Fibroblast of peridontal ligament (primary cell): Measurements from ENCODE around the gene LRIG3.
A peak's percentile ranks its signal among the peaks of the same experiment; 100 is the strongest.
"Not testable (repeated sequence)": the region's sequence is repeated elsewhere in the genome, so short reads cannot be mapped to it uniquely, and the experiment has no call there.

Source experiments
- DNase-seq: peaks from one replicate; pipeline ENCODE4 v3.0.0-alpha.2; 2010; ENCODE audit errors: extremely low read depth

Gene LRIG3

DNA sequence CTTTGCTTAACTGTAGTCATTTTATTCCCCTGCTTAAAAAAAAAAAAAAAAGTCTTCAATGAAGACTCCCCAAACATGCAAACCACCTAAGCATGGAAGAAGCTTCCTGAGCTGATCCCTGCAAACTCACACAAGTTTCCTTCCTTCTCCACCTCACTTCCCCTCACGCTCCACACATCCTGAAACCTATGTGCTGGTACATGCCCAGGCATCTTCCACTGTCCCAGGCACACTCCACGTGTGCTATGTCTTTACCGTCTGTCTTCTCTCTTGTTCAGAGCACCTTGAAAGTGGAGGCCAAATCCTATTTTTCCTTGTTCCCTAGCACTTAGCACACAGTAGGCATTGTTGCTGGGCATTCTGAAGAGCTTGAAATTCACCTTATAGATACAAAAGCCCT lies 13.4 kb downstream of the LRIG3 start:
- DNase-seq = no peak

DNA sequence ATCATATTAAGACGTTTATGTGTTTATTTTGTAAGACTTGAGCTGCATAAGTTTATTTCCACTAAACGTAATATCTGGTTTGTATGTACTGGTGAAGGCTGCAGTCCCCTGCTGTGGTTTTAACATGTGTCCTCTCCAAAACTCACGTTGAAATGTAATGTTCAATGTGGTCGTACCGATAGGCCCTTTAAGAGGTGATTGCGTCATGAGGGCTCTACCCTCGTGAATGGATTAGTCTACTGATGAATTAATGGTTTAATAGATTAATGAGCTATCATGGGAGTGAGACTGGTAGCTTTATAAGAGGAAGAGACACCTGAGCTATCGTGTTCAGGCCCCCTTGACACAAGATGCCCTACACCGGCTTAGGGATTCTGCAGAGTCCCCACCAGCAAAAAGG lies 14.9 kb downstream of the LRIG3 start:
- no peak for DNase-seq

DNA sequence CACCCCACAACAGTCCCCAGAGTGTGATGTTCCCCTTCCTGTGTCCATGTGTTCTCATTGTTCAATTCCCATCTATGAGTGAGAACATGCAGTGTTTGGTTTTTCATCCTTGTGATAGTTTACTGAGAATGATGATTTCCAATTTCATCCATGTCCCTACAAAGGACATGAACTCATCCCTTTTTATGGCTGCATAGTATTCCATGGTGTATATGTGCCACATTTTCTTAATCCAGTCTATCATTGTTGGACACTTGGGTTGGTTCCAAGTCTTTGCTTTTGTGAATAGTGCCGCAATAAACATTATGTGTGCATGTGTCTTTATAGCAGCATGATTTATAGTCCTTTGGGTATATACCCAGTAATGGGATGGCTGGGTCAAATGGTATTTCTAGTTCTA lies 17.6 kb downstream of the LRIG3 start:
- DNase-seq = not testable (repeated sequence)

DNA sequence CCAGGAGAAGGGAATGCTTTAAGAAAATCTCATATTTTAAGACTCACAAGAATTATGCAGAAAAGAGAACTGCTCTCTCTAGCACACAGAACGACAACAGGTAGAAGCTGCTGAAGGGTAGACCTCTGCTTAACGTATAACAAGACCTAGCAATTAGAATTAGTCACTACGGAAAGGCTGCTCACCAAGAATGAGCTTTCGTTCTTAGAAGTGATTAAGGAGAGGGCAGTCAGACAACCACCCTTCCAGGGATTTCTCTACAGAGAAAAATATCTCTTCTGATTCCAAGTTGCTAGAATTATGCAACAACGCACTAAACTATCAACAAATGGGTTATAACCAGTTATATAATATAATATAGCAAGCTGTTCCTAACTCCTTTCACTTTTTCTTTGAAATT lies 18.6 kb downstream of the LRIG3 start:
- no peak for DNase-seq

DNA sequence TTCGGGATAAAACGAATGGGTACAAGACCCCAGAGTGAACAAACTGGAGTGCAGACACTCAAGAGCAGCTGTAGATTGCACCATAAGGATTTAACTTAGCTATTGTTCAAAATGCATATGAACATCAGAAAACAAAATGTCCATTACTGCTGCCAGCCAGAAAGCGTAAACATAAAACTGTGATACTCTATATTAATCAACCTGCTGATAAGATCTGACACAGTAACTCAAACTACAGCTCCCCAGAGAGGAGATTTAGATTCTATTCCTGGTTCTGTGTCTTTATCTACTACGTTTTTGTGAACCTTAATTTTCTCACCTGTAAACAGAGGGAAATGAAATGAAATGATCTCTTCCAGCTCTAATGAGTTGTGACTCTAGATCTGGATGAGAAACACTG lies 22.3 kb downstream of the LRIG3 start:
- DNase-seq = no peak

DNA sequence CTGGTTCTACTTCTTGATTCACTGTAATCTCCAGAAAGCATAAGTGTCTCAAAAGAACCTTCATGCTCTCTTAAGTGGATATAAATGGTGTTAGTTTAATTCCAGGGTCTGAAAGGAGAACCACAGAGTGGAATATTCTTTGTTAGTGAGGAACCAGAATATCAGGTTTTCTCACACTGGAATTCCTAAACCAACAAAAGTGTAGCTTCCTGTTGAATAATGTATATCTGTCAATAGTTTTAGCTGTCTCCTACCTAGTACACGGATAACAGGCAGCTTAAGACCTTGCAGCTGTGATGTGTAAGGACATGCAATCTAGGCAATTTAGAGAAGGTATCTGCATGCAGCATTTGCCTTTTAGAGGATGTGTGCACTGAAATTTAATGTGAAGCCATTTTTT lies 24.0 kb downstream of the LRIG3 start:
- DNase-seq = no peak

DNA sequence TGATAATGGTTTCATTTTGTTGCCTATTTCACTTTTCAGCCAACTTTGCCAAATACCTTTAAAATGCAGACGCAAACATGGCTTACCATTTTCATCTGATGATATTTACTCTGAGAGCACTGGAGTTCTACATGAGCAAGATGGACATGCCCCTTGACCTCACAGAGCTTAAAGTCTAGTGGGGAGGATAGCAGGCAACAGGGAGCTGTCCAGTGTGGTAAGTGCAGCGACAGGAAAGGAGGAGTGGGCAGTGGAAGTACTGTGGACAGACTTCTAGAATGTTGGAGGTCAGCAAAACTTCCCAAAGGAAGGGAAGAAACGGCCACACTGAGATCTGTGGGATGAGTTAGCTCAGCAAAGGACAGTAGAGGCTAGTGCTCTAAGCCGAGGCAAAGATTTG lies 25.3 kb downstream of the LRIG3 start:
- no peak for DNase-seq

DNA sequence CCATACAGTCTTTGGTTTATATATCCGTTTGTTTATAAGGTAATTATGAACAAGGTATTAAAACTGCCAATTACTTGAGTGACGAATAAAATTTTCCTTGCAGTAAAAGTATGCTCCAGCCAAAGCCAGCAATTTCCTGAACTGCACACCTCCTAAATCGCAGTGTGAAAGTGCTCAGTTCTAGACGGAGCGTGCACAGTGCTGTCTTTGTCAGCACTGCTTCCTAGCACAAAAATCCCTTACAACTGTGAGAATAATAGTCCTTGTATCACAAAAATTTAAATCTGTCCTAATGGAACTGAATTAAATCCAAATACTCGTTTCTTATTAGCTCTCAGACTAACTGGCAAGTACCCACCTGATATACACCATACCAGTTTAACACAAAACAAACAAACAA lies 26.3 kb downstream of the LRIG3 start:
- no peak for DNase-seq

DNA sequence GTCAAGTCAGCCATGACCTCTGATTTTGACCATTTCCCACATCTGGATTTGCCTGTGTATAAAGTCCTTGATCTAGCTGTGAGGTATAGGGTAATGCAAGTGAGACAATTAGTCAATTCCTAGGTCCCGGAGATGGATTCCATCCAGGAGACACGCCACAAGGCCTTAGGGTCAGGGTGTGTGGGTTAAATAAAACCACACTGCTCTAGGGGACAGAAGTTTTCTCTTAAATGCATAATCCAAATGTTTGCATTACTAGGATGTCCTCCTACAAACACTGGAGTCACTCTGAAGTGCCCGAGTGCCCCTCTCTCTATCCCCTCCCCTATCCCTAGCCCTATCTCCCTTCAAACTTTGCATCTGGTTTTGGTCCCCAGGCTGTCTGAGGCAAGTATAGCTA lies 26.8 kb downstream of the LRIG3 start:
- peak; percentile 54 for DNase-seq

DNA sequence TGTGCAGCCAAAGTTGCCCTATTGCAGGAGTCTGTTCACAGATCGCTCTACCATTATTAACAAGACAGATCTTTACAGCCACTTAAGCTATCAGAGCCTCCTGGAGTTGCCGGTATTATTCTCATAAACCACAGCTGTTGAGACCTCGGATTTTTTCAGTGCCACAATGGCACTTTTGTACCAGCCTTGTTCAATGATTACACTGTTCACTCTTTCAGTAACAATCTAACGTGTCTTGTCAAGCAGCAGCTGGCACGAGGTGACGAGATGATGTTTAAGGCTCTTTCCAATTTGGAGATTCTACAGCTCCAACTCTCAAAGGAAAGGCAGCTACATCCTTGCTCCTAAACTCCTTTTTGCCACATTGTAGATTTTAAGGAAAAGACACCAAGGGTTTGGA lies 30.7 kb downstream of the LRIG3 start:
- DNase-seq = no peak

DNA sequence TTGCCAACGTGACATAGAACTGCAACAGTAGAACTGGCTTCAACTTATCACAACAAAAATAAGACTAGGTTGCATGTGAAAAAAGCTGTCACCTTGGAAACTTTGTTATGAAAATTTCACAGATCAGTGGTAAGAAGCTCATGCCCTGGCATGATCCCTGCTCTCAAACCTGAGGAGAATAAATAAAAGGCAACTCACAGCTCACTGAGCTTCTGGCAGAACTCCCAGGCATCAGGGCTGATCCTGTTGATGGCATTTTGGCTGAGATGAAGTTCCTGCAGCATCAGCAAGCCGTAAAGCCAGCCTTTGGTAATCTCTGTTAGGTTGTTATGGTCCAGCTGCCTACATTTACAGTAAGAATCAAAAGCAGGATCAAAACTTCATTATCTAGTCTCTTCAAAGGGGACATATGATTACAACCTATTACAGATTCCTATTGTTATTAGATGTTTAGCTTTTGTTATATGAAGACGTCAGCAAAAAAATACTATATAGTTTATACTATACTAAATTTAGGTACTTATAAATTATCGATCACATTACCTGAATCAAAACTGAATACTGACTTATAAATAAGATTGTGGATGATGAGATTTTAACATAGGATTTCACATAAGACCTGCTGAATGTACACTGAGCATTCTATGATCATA lies 32.0 kb downstream of the LRIG3 start:
- DNase-seq = peak; percentile 80

DNA sequence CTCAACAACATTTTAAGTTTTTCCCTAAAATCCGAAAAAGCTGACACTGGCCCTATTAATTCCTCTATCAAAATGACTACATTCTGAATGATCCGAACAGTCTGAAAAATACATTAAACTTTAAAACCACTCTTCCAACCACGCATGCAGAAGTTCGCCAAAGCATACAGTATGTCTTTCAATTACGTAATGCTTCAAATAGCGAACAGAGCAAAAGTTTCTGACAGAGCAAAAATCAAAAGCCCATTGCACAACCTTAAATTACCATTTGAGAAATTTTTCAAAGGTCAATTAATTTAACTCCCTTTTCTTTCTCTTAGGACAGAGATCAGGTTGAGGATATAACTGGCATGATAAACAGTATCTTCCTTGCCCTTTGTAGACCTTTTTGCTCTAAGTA lies 33.2 kb downstream of the LRIG3 start:
- no peak for DNase-seq

DNA sequence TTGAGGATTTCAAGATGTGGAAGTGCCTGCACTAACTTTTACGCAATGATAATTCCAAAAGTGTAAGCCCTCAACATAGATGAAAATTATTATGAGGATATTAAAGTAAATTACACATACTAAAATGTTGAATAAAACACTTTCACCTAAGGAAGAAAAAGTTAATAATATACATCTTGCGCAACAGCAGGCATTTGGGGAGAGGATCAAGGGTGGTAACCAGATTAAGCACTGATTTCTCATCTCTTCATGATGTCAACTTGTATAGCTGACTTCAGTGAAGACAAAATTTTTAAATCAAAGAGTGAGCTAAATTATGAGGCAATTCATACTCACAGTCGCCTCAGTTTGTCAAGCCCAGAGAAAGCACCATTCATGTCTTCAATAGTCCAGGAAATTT lies 33.8 kb downstream of the LRIG3 start:
- no peak for DNase-seq

DNA sequence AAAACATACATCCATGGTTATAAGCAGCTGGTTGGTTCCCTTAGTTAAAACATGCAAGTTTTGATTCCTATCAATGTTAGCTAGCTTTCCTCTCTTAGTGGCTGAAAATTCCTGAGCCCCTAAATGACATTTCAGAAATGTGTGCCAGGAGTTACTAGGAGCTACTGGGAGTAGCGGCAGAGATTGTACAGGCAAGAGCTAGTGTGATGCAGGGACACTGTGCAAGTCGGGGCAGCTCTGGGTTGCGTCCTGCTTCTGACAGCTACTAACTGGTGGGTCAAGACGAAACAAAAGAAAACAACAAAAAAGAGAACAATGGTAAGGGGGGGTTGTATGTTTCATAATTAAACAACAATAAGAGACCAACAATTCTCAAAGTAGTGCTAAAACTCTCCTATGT lies 35.4 kb downstream of the LRIG3 start:
- DNase-seq = no peak

DNA sequence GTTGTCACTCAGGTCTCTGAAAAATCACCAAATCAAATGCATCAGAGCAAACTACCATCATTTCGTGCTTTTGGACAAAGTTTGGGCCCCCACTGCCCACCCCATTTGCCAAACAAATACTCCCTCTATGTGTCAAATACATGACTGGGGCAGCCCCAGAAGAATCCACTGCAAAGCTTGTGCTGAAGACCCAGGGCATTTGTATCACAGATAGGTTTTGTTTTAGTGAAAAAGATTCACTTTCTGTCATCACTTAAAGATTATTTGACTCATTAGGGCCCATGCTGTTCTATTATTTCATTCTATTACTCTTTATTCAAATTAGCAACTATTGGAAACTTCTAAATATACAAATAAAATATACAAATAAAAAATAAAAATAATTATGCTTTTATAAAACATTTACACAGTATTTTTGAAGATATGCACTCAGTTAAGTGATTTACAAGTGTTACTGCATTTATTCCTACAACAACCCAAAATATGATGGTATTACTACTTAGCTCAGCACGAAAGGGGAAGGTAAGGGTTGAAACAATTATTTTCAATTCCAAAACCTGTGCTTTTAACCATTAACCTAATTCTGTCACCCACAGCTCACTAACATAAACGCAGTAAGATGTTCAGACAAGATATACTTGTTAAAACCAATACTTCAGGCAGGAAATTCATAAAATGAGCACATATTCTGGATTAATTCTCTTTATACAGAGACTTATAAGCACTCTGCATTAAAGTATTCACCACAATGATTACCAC lies 36.5 kb downstream of the LRIG3 start:
- no peak for DNase-seq

DNA sequence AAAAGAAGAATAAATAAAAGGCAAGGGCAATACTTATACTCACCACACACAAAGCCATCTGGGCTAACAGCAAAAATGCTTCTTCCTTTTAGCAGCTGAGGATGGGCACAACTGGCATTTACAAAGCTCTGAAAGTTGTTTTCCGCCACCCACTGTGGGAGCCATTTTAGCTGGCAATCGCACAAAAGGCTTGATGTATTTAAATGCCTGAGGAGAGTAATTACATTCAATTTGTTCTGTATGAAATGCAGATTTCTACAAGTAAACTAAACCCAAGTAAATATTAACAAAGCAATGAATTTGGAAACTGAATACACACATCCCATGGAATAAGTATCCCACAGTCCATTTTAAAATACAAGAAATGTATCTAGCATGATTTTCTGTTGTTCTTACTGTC lies 37.5 kb downstream of the LRIG3 start:
- no peak for DNase-seq

DNA sequence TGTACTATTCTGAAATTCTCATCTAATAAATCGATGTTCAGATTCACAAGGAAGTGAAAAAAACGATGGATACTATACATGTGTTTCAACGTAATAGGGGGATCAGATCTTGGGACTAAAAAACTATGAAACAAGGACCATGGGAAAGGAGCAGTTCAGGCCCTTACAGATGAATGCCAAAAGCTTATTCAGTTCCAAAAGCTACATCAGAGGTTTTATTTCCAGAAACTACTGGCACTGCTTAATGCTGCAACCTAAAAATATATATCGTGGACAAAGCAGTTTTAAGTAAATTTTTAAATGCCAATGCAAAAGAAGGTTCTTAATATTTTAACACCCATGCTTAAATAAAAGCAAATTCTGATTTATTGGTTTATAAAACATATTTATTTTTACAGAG lies 38.5 kb downstream of the LRIG3 start:
- no peak for DNase-seq

DNA sequence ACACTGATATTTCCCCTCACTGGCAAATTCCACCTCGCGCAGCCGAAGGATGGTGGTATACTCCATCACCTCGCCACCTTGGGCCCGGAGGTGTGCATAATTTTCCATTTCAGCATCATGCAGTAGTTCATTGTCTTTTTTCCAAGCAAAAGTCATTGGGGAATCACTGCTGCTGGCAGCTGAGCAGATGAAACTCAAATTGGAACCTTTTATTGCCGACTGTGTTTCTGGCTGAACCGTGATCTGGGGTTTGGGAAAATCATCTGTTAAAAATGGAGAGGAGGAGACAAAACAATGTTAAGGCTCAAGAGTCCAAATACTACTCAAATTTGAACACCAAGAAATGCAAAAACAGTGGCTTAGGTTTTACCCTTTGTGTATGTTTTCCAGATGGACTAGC lies 39.7 kb downstream of the LRIG3 start:
- no peak for DNase-seq

DNA sequence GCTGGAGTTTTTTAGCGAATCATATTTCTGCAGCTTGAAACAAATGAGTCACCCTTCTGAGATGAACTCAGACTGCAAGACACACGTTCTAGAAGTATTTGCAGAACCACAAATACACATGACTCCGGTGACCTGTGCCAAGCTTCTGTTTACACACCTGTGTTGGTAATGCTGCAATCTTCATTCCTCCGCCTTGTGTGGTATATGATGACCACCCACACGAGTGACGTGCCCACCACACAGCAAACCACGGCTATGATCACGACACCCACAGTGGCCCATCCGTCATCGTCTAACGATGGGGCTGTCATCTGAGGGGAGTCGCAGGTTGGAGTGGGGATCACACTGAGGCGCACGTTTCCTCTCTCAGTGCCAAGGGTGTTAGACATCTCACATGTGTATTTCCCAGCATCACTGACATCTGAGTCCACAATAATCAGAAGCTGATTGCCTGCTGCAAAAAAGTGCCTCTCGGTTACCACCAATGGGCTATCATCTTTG lies 43.0 kb downstream of the LRIG3 start:
- DNase-seq = peak; percentile 89

DNA sequence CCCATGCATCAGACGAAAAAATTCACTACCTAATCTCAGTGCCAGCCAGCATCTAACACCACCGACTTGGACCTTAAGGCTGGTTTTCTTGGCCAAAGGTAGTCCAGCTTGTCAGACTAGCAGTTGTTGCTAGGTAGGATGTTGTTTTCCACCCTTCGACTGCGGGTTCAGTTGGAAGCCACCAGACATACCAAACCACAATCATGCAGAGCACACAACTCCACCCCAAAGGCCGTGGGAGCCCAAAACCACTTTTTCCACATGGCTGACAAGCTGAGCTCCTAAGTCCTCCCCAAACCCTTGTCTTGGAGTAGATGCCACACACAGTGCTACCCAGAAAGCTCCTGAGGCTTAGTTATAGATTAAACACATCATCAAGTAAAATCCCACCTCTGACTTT lies 46.8 kb downstream of the LRIG3 start:
- DNase-seq = peak; percentile 62

DNA sequence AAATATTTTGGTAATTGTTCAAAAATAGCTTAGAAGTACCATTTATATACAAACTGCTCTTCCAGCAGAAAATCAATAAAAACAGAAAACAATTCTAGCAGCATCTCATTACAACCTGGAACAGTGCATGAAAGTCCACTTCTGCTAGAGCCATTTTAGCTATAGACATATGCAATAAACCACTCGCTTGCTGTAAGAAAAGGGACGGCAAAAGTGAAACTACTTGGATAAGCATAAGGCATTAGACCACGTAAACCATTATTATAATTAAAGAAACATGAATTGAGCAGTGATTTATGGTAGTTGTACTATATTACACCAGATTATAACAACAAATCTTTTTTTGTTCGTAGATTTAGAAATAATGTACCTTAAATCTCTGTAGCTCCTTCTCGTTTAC lies 48.7 kb downstream of the LRIG3 start:
- peak; percentile 69 for DNase-seq

DNA sequence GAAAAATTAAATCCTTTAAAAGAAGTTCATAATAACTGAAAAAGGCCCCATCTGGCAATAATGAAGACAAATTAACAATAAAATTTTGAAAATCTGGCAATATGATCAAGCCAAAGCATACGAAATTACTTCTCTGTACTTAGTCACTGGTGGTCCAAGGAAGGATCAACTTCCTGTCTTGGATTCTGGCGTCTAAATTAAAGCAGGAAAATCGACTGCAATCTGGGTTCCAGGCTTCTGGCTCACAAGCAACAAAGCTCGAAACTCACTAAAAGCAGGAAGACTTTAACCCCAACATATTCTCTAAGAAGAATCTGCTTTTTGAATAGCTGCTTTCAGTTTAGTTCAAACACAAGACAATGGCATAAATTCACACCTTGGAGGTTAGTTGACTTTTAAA lies 49.7 kb downstream of the LRIG3 start:
- no peak for DNase-seq

DNA sequence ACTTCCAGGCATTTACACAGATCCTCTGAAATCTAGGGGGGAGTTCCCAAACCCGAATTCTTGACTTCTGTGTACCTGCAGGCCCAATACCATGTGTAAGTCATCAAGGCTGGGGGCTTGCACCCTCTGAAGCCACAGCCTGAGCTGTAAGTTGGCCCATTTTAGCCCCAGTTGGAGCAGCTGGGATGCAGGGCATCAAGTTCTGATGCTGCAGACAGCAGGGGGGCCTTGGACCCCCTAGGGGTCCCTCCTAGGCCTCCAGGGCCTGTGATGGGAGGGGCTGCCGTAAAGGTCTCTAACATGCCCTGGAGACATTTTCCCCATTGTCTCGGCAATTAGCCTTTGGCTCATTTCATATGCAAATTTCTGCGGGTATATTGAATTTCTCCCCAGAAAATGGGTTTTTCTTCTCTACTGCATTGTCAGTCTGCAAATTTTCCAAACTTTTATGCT lies 59.5 kb downstream of the LRIG3 start:
- no peak for DNase-seq
